ACC112 (cell line): Measurements from ENCODE around the gene IL12RB1.
A peak's percentile ranks its signal among the peaks of the same experiment; 100 is the strongest.
"Not testable (repeated sequence)": the region's sequence is repeated elsewhere in the genome, so short reads cannot be mapped to it uniquely, and the experiment has no call there.

Source experiments
- H2AFZ ChIP-seq: fragments of 200-600 bp; sonication (generic); one replicate; pipeline ENCODE4 v1.6.0; 2017; ENCODE audit warnings: antibody characterized with exemption, low read length; ENCODE audit not compliant: unreplicated experiment
- H3K27ac ChIP-seq: fragments of 200-600 bp; sonication (generic); 2 replicates; pipeline ENCODE4 v1.5.1; 2014; ENCODE audit warnings: low read depth, mild to moderate bottlenecking, antibody characterized with exemption, low read length, moderate library complexity
- H3K27me3 ChIP-seq: fragments of 200-600 bp; sonication (generic); 2 replicates; pipeline ENCODE4 v1.6.1; 2014; ENCODE audit warnings: mild to moderate bottlenecking, antibody characterized with exemption, low read length, moderate library complexity, mixed read lengths; ENCODE audit not compliant: insufficient read depth
- H3K36me3 ChIP-seq: fragments of 200-600 bp; sonication (generic); 2 replicates; pipeline ENCODE4 v1.6.1; 2016; ENCODE audit warnings: mild to moderate bottlenecking, antibody characterized with exemption, low read length, moderate library complexity, mixed read lengths; ENCODE audit not compliant: insufficient read depth
- H3K4me1 ChIP-seq: fragments of 200-600 bp; sonication (generic); one replicate; pipeline ENCODE4 v1.6.1; 2016; ENCODE audit warnings: low read length, mixed read lengths; ENCODE audit not compliant: insufficient read depth, unreplicated experiment, control insufficient read depth
- H3K4me3 ChIP-seq: fragments of 200-600 bp; sonication (generic); 2 replicates; pipeline ENCODE4 v1.5.1; 2014; ENCODE audit warnings: mild to moderate bottlenecking, low read depth, low read length
- H3K79me2 ChIP-seq: fragments of 200-600 bp; sonication (generic); one replicate; pipeline ENCODE4 v1.6.0; 2016; ENCODE audit warnings: low read length; ENCODE audit not compliant: control insufficient read depth, unreplicated experiment, insufficient read depth

The IL12RB1 gene

GRCh38 chr19:18046059-18046718, 40.5 kb downstream of the IL12RB1 start:
- H3K27me3 ChIP-seq = no peaks in the 10 kb centered on the region
- H2AFZ ChIP-seq = no peak overlapping the region

GRCh38 chr19:18045307-18046050, 41.3 kb downstream of the IL12RB1 start:
- Histone ChIP-seq H3K79me2 (no peaks in the 10 kb centered on the region), H3K27me3 (no peaks in the 10 kb centered on the region), H3K36me3 (no peaks in the 10 kb centered on the region), H3K27ac (peak overlapping the region; percentile 32; the same call in 1 of the 2 replicates), H3K4me1 (peaks cover 17% of the 10 kb centered on the region), H3K4me3 (peak overlapping the region; percentile 63), H2AFZ (peak overlapping the region; percentile 75)

More at GRCh38 chr19:18046059-18046718, 40.5 kb downstream of the IL12RB1 start:
- H3K36me3 ChIP-seq = no peaks in the 10 kb centered on the region
- H3K4me3 ChIP-seq = no peak overlapping the region
- no peaks in the 10 kb centered on the region for H3K79me2 ChIP-seq
- H3K4me1 ChIP-seq = peaks cover 17% of the 10 kb centered on the region
- H3K27ac ChIP-seq = peak overlapping the region; percentile 39

GRCh38 chr19:18044825-18045304, 41.9 kb downstream of the IL12RB1 start:
- H3K27ac ChIP-seq = peak overlapping the region; percentile 32; the same call in 1 of the 2 replicates
- peak overlapping the region; percentile 75 for H2AFZ ChIP-seq
- peaks cover 17% of the 10 kb centered on the region for H3K4me1 ChIP-seq
- no peaks in the 10 kb centered on the region for H3K79me2 ChIP-seq
- H3K36me3 ChIP-seq = no peaks in the 10 kb centered on the region
- no peaks in the 10 kb centered on the region for H3K27me3 ChIP-seq
- H3K4me3 ChIP-seq = peak overlapping the region; percentile 63

GRCh38 chr19:18043676-18044075, 43.1 kb downstream of the IL12RB1 start:
- Histone ChIP-seq H3K27me3 (no peaks in the 10 kb centered on the region), H3K36me3 (no peaks in the 10 kb centered on the region), H3K4me1 (peaks cover 17% of the 10 kb centered on the region), H3K27ac (no peak overlapping the region), H3K4me3 (no peak overlapping the region), H2AFZ (no peak overlapping the region), H3K79me2 (no peaks in the 10 kb centered on the region)

GRCh38 chr19:18041054-18041453, 45.7 kb downstream of the IL12RB1 start:
- Histone ChIP-seq H2AFZ (no peak overlapping the region), H3K27ac (no peak overlapping the region), H3K36me3 (no peaks in the 10 kb centered on the region), H3K4me1 (peaks cover 11% of the 10 kb centered on the region), H3K27me3 (no peaks in the 10 kb centered on the region), H3K79me2 (no peaks in the 10 kb centered on the region), H3K4me3 (no peak overlapping the region)

- H3K27me3 ChIP-seq = not testable (repeated sequence)
Measured at GRCh38 chr19:18032102-18032501, 54.6 kb downstream of the IL12RB1 start.

GRCh38 chr19:18031401-18031800, 55.3 kb downstream of the IL12RB1 start:
- H2AFZ ChIP-seq = not testable (repeated sequence)

More at GRCh38 chr19:18032102-18032501, 54.6 kb downstream of the IL12RB1 start:
- not testable (repeated sequence) for H3K4me3 ChIP-seq, H2AFZ ChIP-seq, H3K27ac ChIP-seq, H3K36me3 ChIP-seq, H3K4me1 ChIP-seq, H3K79me2 ChIP-seq

GRCh38 chr19:18029617-18030338, 57.0 kb downstream of the IL12RB1 start:
- H3K36me3 ChIP-seq = no peaks in the 10 kb centered on the region
- H3K27ac ChIP-seq = no peak overlapping the region
- no peaks in the 10 kb centered on the region for H3K27me3 ChIP-seq
- no peak overlapping the region for H2AFZ ChIP-seq
- peaks cover 4% of the 10 kb centered on the region for H3K4me1 ChIP-seq
- H3K4me3 ChIP-seq = no peak overlapping the region
- H3K79me2 ChIP-seq = no peaks in the 10 kb centered on the region

More at GRCh38 chr19:18031401-18031800, 55.3 kb downstream of the IL12RB1 start:
- H3K4me3 ChIP-seq, H3K27ac ChIP-seq, H3K4me1 ChIP-seq, H3K36me3 ChIP-seq, H3K79me2 ChIP-seq, H3K27me3 ChIP-seq: not testable (repeated sequence)

GRCh38 chr19:18027151-18027550, 59.6 kb downstream of the IL12RB1 start:
- H3K36me3 ChIP-seq = no peaks in the 10 kb centered on the region
- no peak overlapping the region for H2AFZ ChIP-seq
- no peaks in the 10 kb centered on the region for H3K27me3 ChIP-seq
- H3K4me1 ChIP-seq = peaks cover 13% of the 10 kb centered on the region
- no peak overlapping the region for H3K27ac ChIP-seq
- H3K4me3 ChIP-seq = no peak overlapping the region
- no peaks in the 10 kb centered on the region for H3K79me2 ChIP-seq

GRCh38 chr19:18023622-18024251, 63.0 kb downstream of the IL12RB1 start:
- H3K27ac ChIP-seq = no peak overlapping the region
- peaks cover 33% of the 10 kb centered on the region for H3K4me1 ChIP-seq
- H3K4me3 ChIP-seq = no peak overlapping the region
- H3K36me3 ChIP-seq = no peaks in the 10 kb centered on the region
- H2AFZ ChIP-seq = no peak overlapping the region
- H3K79me2 ChIP-seq = no peaks in the 10 kb centered on the region
- no peaks in the 10 kb centered on the region for H3K27me3 ChIP-seq
